Measurements from ENCODE around the gene IFNG.

- TF ChIP-seq CTCF (IDR thresholded peaks at IDR 0.05) = no peak
- TF ChIP-seq JUNB (IDR thresholded peaks at IDR 0.05) = no peak
- TF ChIP-seq E2F6 (IDR thresholded peaks at IDR 0.05; ENCODE audit: borderline replicate concordance, low read depth) = no peak
- no peak for TF ChIP-seq SMC3 (IDR thresholded peaks at IDR 0.05)
- TF ChIP-seq POLR2A (IDR thresholded peaks at IDR 0.05; ENCODE audit: low read length) = no peak
- no peak for TF ChIP-seq RFX5 (IDR thresholded peaks at IDR 0.05)
Observed at GRCh38 chr12:68178774-68179439, 19.4 kb upstream of the IFNG start.
